Skin of body (tissue), 2 donors: ENCODE results near the gene SYDE1. TPM values are rescaled to one million over a fixed set of nuclear protein-coding genes. Genes with fewer than 3 reads are reported as not detected.

Experiments used
- small RNA-seq: library from RNA; depleted of rRNA; stranded (forward); fragments of <200 nt; gene quantifications from one replicate; pipeline ENCODE3, GENCODE V24; 2014; ENCODE audit warnings: low replicate concordance
- total RNA-seq: library from RNA; depleted of rRNA; stranded (reverse); fragments of >200 nt; gene quantifications from one replicate; pipeline ENCODE4 v1.2.3, GENCODE V29; 2014

SYDE1 gene
- total RNA-seq, 1 donor from 2014 or later: 6.9 TPM

Small RNA genes within 50 kb of the gene (small RNA-seq; reads per million reads assigned to genes)
- gene RNU6-782P: not detected

Other genes with a start within 250 kb of the SYDE1 start
- gene OR7A17, start 221.3 kb upstream of the SYDE1 start, total RNA-seq: not detected
- not detected for gene OR7C2, start 165.9 kb upstream of the SYDE1 start, total RNA-seq
- 11.4 TPM for gene SLC1A6, start 127.5 kb upstream of the SYDE1 start, total RNA-seq
- 29.3 TPM for gene CASP14, start 57.9 kb upstream of the SYDE1 start, total RNA-seq
- not detected for gene OR1I1, start 25.2 kb upstream of the SYDE1 start, total RNA-seq
- 69.0 TPM for gene NOTCH3, start 93.6 kb downstream of the SYDE1 start, total RNA-seq
- 5.0 TPM for gene EPHX3, start 125.0 kb downstream of the SYDE1 start, total RNA-seq
- 23.1 TPM for gene BRD4, start 225.1 kb downstream of the SYDE1 start, total RNA-seq